HUDEP-2 (cell line): Measurements from ENCODE around the gene RIOK1.
"Not testable (repeated sequence)": the region's sequence is repeated elsewhere in the genome, so short reads cannot be mapped to it uniquely, and the experiment has no call there.

ENCODE experiments used
- DNase-seq, 76 experiments: peaks; one replicate each; lab custom pipeline; 2025; ENCODE audit not compliant: unreplicated experiment in 76 of 76; lab: John Stamatoyannopoulos, UW

Gene RIOK1

GRCh38 chr6:7439228-7439627, 49.6 kb downstream of the RIOK1 start:
- no peak for DNase-seq

GRCh38 chr6:7440476-7440875, 50.9 kb downstream of the RIOK1 start:
- no peak for DNase-seq

- DNase-seq = no peak
Observed at GRCh38 chr6:7441048-7441775, 51.6 kb downstream of the RIOK1 start.

- no peak for DNase-seq
Observed at GRCh38 chr6:7442467-7442866, 52.9 kb downstream of the RIOK1 start.

- DNase-seq = no peak
Observed at GRCh38 chr6:7445101-7445500, 55.5 kb downstream of the RIOK1 start.

- DNase-seq = no peak
Observed at GRCh38 chr6:7445885-7446461, 56.4 kb downstream of the RIOK1 start.

GRCh38 chr6:7446619-7447325, 57.2 kb downstream of the RIOK1 start:
- DNase-seq = no peak

- no peak for DNase-seq
Observed at GRCh38 chr6:7448232-7448631, 58.6 kb downstream of the RIOK1 start.

- no peak for DNase-seq
Observed at GRCh38 chr6:7449018-7449417, 59.4 kb downstream of the RIOK1 start.

GRCh38 chr6:7451326-7451725, 61.7 kb downstream of the RIOK1 start:
- no peak for DNase-seq

- no peak for DNase-seq
Observed at GRCh38 chr6:7452898-7453297, 63.3 kb downstream of the RIOK1 start.

- DNase-seq = no peak
Observed at GRCh38 chr6:7454696-7455358, 65.2 kb downstream of the RIOK1 start.

GRCh38 chr6:7456302-7456701, 66.7 kb downstream of the RIOK1 start:
- not testable (repeated sequence) for DNase-seq

GRCh38 chr6:7461416-7461815, 71.8 kb downstream of the RIOK1 start:
- DNase-seq = no peak

- no peak for DNase-seq
Observed at GRCh38 chr6:7463785-7464184, 74.2 kb downstream of the RIOK1 start.

- peak in 1 of 76 experiments; percentile 23 for DNase-seq
Observed at GRCh38 chr6:7467007-7467897, 77.6 kb downstream of the RIOK1 start.
